ENCODE measurements around the gene FAM118B.

FAM118B gene

DNA sequence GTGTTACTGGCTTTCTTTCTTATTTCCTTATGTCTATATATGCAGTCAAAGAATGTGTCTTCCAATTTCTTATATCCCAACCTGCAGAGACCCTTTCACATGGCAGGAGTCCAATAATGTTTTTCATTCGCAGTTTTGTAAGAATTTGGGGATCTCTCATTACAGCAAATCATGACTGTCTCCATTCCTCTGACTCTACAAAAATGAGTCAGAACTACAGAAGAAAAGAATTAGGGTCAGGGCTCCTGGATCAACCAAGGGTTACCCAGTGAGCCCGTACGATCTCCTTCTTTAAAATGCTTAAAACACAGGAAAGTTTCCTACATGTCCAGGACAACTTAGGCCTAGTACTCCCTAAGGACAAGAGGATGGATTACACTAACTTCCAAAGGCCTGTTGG lies 42.3 kb upstream of the FAM118B start:
- Histone ChIP-seq H3K4me2 (ENCODE audit: low read depth, low read length, poor library complexity, severe bottlenecking) (no peak overlapping the region), H3K9me2 (replicated peaks; ENCODE audit: insufficient read depth, low read length) (no peaks in the 10 kb centered on the region), H4K20me1 (ENCODE audit: low read depth, low read length) (no peaks in the 10 kb centered on the region), H3K9ac (ENCODE audit: low read length) (no peak overlapping the region), H3F3A (ENCODE audit: insufficient read depth) (no peaks in the 10 kb centered on the region), H2AFZ (ENCODE audit: low read depth, low read length, severe bottlenecking) (no peak overlapping the region), H3K27ac (ENCODE audit: low read depth, low read length) (no peak overlapping the region), H3K79me2 (ENCODE audit: insufficient read depth, low read length) (no peaks in the 10 kb centered on the region), H3K27me3 (ENCODE audit: low read length) (no peaks in the 10 kb centered on the region), H3K9me3 (ENCODE audit: insufficient read depth, low read length) (no peaks in the 10 kb centered on the region), H3K36me3 (ENCODE audit: low read length) (no peaks in the 10 kb centered on the region), H3K4me3 (ENCODE audit: insufficient read depth, low read length, poor library complexity, severe bottlenecking) (no peak overlapping the region)
- TF ChIP-seq, protein P1, sequence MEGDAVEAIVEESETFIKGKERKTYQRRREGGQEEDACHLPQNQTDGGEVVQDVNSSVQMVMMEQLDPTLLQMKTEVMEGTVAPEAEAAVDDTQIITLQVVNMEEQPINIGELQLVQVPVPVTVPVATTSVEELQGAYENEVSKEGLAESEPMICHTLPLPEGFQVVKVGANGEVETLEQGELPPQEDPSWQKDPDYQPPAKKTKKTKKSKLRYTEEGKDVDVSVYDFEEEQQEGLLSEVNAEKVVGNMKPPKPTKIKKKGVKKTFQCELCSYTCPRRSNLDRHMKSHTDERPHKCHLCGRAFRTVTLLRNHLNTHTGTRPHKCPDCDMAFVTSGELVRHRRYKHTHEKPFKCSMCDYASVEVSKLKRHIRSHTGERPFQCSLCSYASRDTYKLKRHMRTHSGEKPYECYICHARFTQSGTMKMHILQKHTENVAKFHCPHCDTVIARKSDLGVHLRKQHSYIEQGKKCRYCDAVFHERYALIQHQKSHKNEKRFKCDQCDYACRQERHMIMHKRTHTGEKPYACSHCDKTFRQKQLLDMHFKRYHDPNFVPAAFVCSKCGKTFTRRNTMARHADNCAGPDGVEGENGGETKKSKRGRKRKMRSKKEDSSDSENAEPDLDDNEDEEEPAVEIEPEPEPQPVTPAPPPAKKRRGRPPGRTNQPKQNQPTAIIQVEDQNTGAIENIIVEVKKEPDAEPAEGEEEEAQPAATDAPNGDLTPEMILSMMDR (IDR thresholded peaks at IDR 0.05; ENCODE audit: insufficient read depth, low read length, poor library complexity, severe bottlenecking), result no peak
- TF ChIP-seq EZH2phosphoT487 (conservative IDR thresholded peaks at IDR 0.05; ENCODE audit: low read length), result no peak

DNA sequence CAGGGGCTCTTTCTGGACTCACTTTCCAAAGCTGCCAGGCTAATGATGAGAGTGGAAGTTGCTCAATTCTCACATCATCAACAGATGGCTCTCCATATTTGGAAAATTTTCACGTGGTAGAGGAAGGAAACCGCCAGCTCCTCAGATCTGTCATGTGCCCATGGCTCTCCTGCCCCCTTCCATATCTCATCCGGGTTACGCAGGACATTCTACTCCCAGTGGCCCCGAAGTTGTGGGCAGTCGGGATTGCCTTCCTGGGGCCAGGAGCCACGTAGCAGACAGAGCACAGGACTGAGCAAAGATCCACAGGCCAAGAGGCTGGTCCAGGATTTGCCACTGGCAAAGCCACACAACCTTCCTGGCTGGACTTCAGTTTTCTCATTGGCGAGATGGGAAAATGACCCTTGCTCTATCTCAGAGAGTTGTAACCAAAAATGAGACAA lies 39.0 kb upstream of the FAM118B start:
- H3K4me2 ChIP-seq (ENCODE audit: low read depth, low read length, poor library complexity, severe bottlenecking), result no peak overlapping the region
- TF ChIP-seq, protein P1 (IDR thresholded peaks at IDR 0.05; ENCODE audit: insufficient read depth, low read length, poor library complexity, severe bottlenecking), result no peak
- TF ChIP-seq EZH2phosphoT487 (conservative IDR thresholded peaks at IDR 0.05; ENCODE audit: low read length), result no peak
- H3F3A ChIP-seq (ENCODE audit: insufficient read depth), result no peaks in the 10 kb centered on the region

DNA sequence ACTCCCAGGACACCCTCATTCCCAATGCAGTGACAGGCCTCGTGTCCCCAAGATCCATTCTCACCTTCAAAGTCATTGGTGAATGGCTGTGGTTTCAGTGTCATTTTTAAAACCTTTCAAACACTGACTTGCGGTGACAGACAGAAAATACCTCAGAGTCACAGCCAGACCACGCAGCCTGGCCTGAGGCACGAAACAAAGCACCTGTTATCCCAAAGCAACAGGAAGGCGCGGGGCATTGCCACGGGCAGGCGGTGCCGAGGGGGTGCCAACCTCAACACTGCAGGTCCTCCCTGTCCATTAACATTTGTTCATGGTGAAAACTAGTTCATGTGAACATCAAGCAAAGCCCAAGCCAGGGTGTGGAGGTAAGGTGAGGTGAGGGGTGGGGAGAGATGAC lies 38.3 kb upstream of the FAM118B start:
- no peaks in the 10 kb centered on the region for H3K27me3 ChIP-seq (ENCODE audit: low read length)
- no peak overlapping the region for H3K4me2 ChIP-seq (ENCODE audit: low read depth, low read length, poor library complexity, severe bottlenecking)
- no peak for TF ChIP-seq EZH2phosphoT487 (conservative IDR thresholded peaks at IDR 0.05; ENCODE audit: low read length)
- TF ChIP-seq, protein P1 (IDR thresholded peaks at IDR 0.05; ENCODE audit: insufficient read depth, low read length, poor library complexity, severe bottlenecking), result no peak
- H3K4me3 ChIP-seq (ENCODE audit: insufficient read depth, low read length, poor library complexity, severe bottlenecking), result no peak overlapping the region
- H3K27ac ChIP-seq (ENCODE audit: low read depth, low read length), result no peak overlapping the region
- H3K79me2 ChIP-seq (ENCODE audit: insufficient read depth, low read length), result no peaks in the 10 kb centered on the region
- no peaks in the 10 kb centered on the region for H3K36me3 ChIP-seq (ENCODE audit: low read length)
- H3F3A ChIP-seq (ENCODE audit: insufficient read depth), result no peaks in the 10 kb centered on the region
- no peak overlapping the region for H2AFZ ChIP-seq (ENCODE audit: low read depth, low read length, severe bottlenecking)
- H4K20me1 ChIP-seq (ENCODE audit: low read depth, low read length), result no peaks in the 10 kb centered on the region
- no peaks in the 10 kb centered on the region for H3K9me2 ChIP-seq (replicated peaks; ENCODE audit: insufficient read depth, low read length)
- H3K9me3 ChIP-seq (ENCODE audit: insufficient read depth, low read length), result no peaks in the 10 kb centered on the region
- no peak overlapping the region for H3K9ac ChIP-seq (ENCODE audit: low read length)

More for the DNA sequence above, 39.0 kb upstream of the FAM118B start:
- Histone ChIP-seq H3K9me3 (ENCODE audit: insufficient read depth, low read length) (no peaks in the 10 kb centered on the region), H3K4me3 (ENCODE audit: insufficient read depth, low read length, poor library complexity, severe bottlenecking) (no peak overlapping the region), H2AFZ (ENCODE audit: low read depth, low read length, severe bottlenecking) (no peak overlapping the region), H3K27me3 (ENCODE audit: low read length) (no peaks in the 10 kb centered on the region), H3K36me3 (ENCODE audit: low read length) (no peaks in the 10 kb centered on the region), H3K9ac (ENCODE audit: low read length) (no peak overlapping the region), H3K79me2 (ENCODE audit: insufficient read depth, low read length) (no peaks in the 10 kb centered on the region), H4K20me1 (ENCODE audit: low read depth, low read length) (no peaks in the 10 kb centered on the region), H3K27ac (ENCODE audit: low read depth, low read length) (no peak overlapping the region), H3K9me2 (replicated peaks; ENCODE audit: insufficient read depth, low read length) (no peaks in the 10 kb centered on the region)

Data from SU-DHL-6 (cell line).